ENCODE measurements around the gene PSMB9.
A peak's percentile ranks its signal among the peaks of the same experiment; 100 is the strongest.

The PSMB9 gene

DNA sequence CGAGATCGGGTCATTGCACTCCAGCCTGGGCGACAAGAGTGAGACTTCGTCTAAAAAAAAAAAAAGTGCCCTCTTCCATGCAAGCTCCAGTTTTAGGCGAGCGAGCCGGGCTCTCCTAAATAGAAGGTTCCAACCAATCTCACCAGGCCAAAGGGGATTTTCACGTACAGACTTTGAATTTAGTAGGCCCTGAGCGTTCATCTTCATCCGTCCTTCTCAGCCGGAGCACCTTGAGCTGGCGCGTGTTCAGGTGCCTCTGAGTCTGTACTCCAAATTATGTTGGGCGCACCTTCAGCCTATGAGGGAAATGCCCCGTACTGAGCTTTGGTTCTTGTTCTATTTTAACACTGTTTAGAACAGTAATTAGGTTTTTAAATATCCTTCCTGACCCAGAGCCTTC is 14.6 kb upstream of the PSMB9 start:
- no peak for DNase-seq (ENCODE audit: low read depth in 2 of 2)

DNA sequence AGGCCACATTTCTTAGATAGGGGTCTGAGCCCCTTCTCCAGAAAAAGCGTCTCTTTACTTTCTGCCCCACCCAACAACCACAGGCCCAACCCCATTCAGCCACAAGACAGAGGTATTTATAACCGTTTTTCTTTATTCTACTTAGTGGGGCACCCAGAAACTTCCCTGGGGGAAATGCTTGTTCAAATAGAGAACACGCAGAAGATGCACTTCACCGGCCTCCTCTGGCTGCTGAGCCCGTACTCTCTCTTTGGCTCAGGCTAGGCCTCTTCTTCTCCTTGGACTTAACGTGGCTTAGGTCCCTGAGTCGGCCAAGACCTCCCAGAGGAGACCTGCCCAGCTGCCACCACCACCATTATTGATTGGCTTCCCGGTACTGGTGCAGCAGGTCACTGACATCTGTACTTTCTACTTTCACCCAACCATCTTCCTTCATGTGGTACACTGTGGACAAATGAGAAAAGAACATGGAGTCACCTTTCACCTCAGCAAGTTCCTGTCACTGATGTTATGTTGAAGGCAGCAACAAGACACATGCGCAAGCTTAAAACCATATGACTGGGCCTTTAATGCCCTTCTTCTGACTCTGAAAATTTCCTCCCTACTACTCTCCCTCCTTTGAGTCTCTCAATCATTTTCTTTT is 13.3 kb upstream of the PSMB9 start:
- DNase-seq (ENCODE audit: low read depth in 2 of 2), result no peak

DNA sequence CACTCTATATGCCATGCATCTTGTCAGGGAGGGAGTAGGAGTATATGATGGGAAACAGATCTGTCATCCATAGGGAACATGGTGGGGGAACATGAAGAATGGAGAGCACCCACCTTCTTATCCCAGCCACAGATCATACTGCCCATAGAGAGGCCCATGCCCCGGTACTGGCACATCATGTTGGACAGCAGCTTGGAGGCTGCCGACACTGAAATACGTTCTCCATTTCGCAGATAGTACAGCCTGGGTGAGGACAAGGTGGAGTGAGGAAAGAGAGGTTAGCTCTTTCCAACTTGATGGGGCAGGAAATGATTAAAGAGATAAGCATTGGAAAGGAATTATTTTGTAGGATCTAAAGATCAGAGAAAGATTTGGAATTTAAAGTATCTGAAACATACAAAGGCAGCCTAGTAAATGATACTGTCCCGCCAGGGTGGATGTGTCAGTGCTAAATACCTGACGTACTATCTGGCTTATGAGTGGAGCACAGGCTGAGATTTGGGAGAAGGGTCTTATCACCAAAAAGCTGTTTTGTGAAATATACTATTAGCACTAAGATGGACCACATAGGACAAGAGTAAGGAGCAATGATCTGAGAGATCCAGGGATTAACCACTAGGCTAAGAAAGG is 11.9 kb upstream of the PSMB9 start:
- DNase-seq (ENCODE audit: low read depth in 2 of 2), result no peak

DNA sequence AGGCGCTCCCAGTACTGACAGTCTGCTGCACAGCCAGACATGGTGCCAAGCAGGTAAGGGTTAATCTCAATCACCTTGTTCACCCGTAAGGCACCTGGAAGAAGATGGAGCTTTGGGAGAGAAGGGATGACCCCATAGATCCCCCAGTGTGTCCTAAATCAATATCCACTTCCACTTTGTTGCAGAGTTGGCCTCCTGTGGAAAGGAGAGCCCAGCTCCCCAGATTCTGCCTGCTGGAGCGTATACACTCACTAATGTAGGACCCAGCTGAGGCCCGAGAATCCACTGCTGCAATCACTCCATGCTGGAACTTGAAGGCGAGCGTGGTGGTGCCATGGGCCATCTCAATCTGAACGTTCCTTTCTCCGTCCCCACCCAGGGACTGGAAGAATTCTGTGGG is 11.3 kb upstream of the PSMB9 start:
- no peak for DNase-seq (ENCODE audit: low read depth in 2 of 2)

DNA sequence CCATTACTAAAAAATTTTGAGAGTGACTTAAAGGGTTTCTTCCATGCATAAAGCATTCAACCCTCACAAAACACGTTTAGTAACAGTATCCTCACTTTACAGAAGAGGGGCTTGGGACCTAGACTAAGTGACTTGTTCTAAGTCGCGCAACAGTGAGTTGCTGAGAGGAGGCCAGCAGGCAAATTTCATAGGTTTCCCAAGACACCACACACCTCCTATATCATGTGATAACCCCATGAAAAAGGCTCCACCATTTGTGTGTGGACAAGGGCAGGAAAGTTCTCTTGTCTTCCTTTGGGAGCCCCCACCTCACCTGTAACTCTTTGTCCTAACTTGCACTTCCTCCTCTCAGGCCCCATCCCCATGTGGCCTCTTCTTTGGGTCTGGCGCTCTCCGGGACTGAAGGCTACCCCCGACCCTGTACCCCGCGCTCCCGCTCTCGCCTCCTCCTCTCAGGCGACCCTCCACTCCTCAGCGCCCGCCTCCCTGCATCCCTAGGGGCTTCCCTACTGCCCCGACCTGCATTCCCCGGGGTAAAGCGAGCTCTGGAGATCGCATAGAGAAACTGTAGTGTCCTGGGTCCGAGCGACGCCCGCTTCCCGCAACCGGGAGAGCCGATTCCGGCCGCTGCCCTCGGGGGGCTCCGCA is 10.5 kb upstream of the PSMB9 start:
- no peak for DNase-seq (ENCODE audit: low read depth in 2 of 2)

DNA sequence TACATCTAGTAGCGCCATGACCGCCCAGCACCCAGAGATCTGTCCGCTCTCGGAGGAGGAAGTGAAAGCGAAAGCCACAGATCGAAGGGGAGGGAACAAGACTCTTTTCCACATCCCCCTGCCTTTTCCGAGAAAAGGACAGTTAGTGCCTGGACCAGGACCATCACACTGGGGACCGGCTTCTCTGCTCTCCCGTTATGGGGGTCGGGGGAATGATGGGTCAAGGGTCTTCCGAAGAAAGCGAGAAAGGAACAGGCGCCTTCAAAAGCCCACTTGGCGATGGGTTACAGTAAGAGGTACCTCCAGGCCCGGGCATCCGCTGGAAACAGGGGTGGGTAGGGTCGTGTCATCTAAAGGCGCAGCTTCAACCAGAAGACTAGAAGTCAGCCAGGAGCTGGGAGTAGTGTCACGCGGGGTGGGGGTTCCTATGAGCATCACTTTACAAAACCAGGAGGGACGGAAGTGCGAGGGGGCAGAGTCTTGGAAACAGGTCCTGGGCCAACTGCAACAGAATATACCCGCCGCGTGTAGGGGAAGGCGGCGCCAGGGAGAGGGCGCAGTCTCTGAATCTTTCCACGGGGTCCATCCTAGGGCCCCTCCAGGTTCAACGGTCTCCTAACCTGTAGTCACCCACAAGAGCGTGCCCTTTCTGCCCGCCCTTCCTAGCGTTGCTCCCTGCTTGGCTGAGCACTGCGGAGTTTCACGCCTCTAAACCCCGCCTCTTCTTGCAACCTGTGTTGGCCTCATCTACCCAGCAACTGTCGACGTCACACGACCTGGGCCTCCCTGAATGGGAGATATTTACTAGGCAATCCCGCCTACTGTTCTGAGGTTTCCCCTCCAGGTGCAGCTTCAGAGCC is 9.8 kb upstream of the PSMB9 start, which contains the start of gene PSMB8:
Gene PSMB8 (minus strand): TSS at position 69 of the 860 bp plus-strand sequence. CDS start 51 bp downstream, at position 18.
- peak; percentile 95 to 99 for DNase-seq (ENCODE audit: low read depth in 2 of 2)

DNA sequence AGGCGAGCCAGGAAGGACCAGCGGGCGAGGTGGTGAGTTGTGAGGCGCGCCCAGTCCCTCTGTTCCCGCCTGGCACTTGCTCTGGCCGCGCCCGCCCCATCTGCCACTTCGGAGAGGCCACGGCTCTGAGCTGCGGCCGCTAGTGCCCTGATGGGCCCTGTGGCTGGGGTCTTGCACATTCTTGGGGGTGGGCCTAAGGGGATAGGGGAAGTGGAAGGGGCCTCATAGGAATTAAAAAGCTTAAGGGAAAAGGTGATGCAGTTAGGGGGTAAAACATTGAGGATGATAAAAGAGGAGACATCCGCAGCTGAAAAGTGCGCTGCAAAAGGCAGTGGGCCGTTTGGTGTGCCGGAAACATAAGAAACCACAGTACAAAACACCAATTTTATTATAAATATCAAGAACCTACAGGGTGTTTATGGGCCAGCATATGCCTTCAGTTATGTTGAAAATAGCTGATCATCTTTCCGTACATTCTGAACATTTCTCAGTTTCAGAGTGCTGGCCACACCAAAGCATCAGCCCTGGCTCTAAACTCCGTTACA is 9.1 kb upstream of the PSMB9 start:
- no peak for DNase-seq (ENCODE audit: low read depth in 2 of 2)

DNA sequence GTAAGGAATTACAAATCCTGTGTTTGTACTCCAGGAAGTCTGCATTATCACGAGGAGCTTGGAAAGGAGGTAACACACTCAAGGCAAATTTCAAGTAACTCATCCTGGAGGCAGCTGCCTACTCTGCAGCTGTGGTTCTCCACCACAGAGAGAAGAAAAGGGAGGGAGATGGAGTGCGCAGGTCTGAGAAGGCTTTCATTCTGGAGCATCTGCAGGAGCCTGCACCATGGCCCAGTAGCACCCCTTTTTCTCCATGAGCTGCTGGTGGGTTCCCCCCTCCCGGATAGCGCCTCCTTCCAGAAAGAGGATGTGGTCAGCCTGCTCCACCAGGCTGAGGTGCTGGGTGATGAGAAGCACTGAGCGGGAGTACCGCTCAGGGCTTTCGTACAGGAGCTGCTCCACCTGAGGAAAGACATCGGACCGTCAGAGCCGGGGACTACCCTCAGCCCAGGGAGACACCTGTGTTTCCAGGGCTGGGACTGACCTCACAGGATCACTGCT is 8.6 kb upstream of the PSMB9 start:
- DNase-seq (ENCODE audit: low read depth in 2 of 2), result peak in 1 of 2 donors; percentile 33

DNA sequence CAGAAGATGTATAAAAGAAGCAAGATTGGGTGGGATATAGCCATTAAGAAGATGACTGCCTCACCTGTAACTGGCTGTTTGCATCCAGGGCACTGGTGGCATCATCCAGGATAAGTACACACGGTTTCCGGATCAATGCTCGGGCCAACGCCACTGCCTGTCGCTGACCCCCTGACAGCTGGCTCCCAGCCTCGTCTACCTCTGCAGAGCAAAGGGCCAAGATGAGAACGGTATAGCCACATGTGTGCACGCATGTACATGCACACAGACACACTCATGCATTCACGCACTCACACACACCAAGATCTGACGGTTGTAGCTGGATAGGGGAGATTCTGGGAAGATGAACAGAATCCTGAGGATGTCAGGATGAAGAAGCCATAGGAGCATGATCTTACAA is 7.0 kb upstream of the PSMB9 start:
- DNase-seq (ENCODE audit: low read depth in 2 of 2), result no peak

DNA sequence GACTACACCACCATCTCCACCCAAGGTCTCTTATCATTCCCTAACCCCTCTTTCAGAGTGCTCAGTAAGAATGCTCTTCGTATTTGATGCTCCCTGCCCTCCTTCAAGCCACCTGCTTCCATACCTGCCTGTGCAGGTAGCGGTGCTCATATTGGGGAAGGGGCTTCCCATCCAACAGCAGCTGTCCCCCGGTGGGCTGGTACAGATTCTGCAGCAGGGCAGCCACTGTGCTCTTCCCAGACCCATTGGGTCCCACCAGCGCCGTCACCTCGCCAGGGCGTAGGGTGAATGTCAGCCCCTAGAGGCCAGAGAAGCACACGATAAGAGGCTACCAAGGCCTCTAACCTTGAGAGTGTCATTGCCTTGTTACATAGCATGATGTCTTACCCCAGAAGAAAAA is 6.2 kb upstream of the PSMB9 start:
- DNase-seq (ENCODE audit: low read depth in 2 of 2), result no peak

DNA sequence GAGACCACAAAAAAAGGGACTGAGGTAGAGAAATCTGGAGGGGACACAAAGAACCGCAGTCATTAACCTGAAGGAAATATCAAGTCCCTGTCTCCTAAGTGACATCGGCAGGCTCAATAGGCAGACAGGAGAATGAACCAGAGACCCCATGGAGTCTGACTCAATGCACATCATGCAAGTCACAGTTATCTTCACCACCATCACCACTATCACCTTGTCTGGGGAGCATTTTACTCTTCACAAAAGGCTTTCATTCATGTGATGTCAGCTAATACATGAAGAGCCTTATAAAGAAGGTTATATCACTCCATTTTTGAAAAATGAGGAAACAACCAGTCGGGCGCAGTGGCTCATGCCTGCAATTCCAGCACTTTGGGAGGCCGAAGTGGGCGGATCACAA is 4.9 kb upstream of the PSMB9 start:
- no peak for DNase-seq (ENCODE audit: low read depth in 2 of 2)

DNA sequence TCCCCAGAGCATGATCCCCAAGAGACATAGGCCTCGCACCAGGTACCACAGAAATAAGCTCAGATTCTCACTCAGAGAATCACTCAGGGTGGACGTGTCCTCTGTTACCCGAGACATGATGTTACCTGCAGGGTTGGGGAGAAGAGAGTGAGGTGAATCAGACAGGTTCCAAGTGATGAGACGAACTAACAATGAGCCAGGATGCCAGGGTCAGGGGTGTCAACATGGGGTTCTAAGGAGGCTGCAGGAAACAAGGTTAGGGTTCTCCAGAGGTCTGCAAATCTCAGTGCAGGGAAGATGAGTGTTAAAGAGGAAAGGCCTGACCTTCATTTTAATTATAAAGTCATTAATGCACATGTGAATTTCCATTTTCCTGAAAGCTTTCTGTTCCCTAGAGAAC is 3.0 kb upstream of the PSMB9 start:
- DNase-seq (ENCODE audit: low read depth in 2 of 2), result no peak

DNA sequence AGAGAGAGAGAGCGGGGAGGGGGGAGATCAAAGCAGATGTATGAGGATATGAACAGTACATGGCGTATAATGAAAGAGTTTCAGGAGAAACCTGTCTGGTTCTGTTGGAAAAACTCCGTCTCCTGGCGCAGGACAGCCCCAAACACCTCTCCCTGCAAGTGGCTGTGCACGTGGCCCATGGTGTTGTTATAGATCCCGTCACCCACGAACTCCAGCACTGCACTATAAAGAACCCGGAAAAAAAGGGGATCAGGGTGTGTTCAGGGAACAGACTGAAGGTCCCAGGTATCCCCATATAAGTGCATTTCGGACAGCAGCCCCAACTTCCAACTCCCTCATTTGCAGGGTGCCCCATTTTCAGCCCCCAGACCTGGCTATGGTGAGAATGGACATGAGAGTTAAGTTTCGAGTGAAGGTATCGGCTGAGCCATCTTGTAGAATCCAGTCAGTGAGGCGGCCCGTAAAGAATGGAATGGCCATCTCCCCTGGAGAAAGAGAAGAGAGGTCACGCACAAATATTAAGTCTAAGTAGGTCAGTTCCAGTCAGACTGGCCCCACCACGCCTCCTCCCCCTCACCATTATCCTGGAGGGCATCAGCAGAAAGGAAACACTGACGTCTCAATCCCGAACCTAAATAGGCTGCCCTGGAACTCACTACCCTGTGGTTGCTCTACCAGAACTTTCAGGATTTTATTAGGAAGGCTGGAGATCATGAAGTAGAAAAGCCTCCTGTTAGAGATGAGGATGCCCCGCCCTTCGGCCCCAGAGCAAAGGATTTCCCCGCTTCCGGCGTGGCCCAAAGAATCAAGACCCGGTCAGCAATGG is 1.8 kb upstream of the PSMB9 start:
- no peak for DNase-seq (ENCODE audit: low read depth in 2 of 2)

DNA sequence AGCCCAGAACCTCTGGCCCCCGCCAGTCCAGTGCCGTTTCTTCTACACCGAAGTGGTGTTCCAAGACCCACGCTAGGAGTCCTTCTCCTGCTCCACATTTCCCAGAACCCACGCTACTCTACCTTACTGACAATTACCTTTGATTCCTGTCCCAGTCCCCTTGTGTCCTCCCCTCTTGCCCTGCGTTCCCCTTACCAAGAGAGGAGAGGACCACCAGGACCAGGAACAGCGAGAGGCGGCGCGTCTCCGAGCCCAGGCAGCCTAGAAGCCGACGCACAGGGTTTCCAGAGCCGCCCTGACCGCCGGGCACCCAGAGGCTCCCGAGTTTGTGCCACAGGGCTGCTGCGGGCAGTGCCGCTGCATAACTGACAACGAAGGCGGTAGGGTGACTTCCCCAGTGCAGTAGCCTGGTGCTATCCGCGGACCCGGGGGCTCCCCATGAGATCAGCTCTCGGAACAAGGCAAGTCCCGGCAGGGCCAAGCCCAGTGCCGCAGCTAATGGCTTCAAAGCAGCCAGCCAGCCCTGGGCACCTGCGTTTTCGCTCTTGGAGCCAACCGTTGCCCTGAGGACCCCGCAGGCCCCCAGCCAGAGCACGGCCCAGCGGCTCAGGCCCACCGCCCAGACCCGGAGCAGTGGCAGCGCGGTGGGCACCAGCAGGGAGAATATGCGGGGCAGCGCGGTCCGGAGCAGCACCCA is 1.0 kb upstream of the PSMB9 start:
- DNase-seq (ENCODE audit: low read depth in 2 of 2), result peak in 1 of 2 donors; percentile 47

DNA sequence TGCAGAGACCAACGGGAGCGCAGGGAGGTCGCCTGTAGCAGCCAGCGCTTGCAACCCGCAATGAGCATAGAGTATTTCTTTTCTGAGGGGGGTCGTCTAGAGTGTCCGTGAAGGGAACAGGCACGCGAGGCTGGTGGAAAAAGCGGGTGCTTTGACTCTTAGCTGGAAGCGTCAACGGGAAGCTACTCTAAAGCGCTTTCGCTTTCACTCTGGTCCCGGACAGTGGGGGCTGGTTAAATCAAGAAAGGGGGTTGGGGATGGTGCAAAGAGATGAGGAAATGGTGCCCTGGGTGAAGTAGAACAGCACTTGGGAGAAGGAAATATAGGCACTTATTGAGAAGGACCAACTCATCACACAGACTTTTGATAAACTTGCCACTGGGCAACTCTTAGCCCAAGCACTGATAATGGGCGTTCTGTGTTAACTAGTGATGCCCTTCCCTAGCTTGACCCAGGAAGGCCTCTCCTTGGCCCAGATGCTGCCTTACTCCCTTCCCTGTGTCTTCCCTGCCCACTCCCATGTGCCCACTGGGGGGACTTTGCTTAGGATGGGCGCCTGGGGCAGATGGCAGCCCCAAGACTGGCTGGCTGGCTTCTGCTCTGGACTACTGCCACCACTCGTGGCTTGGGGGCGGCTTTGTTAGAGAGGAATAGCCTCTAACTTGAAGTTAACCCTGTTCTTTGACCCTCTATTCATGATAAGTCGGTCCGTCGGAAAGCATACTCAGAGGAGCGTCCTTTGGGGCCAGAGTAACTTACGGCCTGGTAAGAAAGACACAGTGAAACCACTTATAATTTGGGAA is 585 bp downstream of the PSMB9 start:
- DNase-seq (ENCODE audit: low read depth in 2 of 2), result peak; percentile 59 to 72

DNA sequence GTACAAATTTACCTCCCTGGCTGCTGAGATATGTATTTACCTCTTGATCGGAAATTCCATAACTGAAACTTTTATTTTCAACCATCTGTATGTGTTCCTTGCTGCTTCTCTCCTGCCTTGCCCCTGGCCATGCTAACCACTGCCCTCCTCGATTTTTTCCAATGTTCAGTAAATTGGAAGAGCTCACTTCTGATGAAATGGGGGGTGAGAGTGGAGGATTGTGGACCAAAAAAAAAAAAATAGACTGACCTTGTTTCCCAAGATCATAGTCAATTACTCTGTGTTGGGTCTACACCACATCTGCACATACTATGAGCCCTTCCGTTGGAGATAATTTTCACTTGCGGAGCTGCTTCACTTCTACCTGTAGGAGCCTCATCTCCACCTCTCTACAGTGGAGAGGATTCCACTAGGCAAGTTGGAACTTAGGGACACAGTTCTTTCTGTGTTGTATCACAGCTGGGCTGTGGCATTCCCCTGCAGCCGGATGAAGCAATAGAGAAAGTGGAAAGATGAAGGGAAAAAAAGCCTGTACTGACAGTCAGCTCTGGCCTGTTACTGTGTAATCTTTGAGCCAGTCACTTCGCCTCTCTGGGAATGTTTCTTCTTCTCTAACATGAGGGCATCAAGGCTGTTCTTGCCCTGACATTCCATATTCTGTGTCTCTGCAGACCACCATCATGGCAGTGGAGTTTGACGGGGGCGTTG is 1.6 kb downstream of the PSMB9 start:
- no peak for DNase-seq (ENCODE audit: low read depth in 2 of 2)

DNA sequence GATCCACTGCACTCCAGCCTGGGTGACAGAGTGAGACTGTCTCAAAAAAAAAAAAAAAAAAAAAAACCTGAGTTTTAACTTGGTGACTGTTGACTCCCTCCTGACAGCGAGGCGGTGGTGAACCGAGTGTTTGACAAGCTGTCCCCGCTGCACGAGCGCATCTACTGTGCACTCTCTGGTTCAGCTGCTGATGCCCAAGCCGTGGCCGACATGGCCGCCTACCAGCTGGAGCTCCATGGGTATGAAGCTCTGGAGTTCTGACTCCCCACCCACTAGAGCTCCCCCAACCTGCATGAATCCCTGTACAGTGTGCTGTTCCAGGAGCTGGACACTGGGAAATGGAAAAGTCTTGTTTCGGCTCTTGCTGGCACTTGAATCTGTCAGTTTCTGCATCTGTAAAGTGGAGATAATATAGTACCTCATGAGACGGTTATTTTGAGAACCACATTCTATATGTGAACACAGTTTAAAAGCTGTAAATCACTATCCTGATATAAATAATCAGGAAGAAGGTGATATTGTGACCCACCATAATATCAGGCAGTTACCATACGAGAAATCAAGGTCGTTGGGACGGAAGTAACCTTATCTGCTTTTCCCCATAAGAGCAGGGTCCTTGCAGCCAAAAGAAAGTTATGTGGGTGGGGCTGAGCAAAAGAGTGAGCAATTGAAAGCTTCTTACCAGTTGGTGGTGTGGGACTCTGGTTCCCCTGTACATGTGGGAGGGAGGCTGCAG is 3.3 kb downstream of the PSMB9 start:
- no peak for DNase-seq (ENCODE audit: low read depth in 2 of 2)

DNA sequence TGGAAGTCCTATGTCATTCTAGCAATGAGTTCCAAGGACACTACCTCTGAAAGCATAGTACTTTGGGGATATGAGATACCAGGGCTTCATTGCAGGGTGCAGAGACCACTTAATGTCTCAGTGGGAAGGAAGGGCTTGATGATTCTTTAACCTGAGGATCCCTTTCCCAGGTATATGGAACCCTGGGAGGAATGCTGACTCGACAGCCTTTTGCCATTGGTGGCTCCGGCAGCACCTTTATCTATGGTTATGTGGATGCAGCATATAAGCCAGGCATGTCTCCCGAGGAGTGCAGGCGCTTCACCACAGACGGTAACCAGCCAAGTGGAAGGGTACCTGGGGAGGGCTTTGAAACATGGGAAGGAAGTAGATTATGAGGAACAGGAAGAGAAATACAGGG is 4.2 kb downstream of the PSMB9 start:
- no peak for DNase-seq (ENCODE audit: low read depth in 2 of 2)
